Upper lobe of right lung (tissue), 1 donor: Measurements from ENCODE around the gene CSRP1. TPM values are rescaled to one million over a fixed set of nuclear protein-coding genes. Genes with fewer than 3 reads are reported as not detected.
A peak's percentile ranks its signal among the peaks of the same experiment; 100 is the strongest.

Source experiments
- ATAC-seq: fragments of 200-7000 bp; cut with Tn5 transposase; one replicate; pipeline ENCODE4 v1.9.1; 2020; ENCODE audit warnings: mild to moderate bottlenecking, moderate library complexity
- DNase-seq: peaks from one replicate; pipeline ENCODE4 v3.0.0-alpha.2; 2020
- H3K27ac ChIP-seq: fragments of 200-600 bp; one replicate; pipeline ENCODE4 v1.8.0; 2022
- H3K27me3 ChIP-seq: fragments of 200-600 bp; one replicate; pipeline ENCODE4 v1.8.0; 2022; ENCODE audit warnings: mild to moderate bottlenecking
- H3K36me3 ChIP-seq: fragments of 200-600 bp; one replicate; pipeline ENCODE4 v1.8.0; 2022
- H3K4me1 ChIP-seq: fragments of 200-600 bp; one replicate; pipeline ENCODE4 v1.8.0; 2022
- H3K4me3 ChIP-seq: fragments of 200-600 bp; one replicate; pipeline ENCODE4 v1.8.0; 2022; ENCODE audit warnings: mild to moderate bottlenecking
- H3K9me3 ChIP-seq: fragments of 200-600 bp; one replicate; pipeline ENCODE4 v1.8.0; 2022
- intact Hi-C: fragments of 100-400 bp; cut with DNase I; formaldehyde crosslinking; loops from one replicate; pipeline ENCODE4 v1.11.0; 2022
- total RNA-seq: library from RNA; stranded (reverse); fragmentation: NEBNext Ultra II Directional; extraction: Animal tissue kit (Norgen Biotek cat#: 25700); gene quantifications from one replicate; pipeline ENCODE4 v1.2.1, GENCODE V29; 2021
- TF ChIP-seq, protein P1 (sequence below): fragments of 200-600 bp; IDR thresholded peaks from one replicate; pipeline ENCODE4 v1.8.0; 2022; ENCODE audit warnings: antibody characterized with exemption
- donor health status: DM: no; HTN: yes; CAD: no; lungs with severe emphysema.

Gene CSRP1
- total RNA-seq, 1 donor from 2014 or later, result 280 TPM

DNA sequence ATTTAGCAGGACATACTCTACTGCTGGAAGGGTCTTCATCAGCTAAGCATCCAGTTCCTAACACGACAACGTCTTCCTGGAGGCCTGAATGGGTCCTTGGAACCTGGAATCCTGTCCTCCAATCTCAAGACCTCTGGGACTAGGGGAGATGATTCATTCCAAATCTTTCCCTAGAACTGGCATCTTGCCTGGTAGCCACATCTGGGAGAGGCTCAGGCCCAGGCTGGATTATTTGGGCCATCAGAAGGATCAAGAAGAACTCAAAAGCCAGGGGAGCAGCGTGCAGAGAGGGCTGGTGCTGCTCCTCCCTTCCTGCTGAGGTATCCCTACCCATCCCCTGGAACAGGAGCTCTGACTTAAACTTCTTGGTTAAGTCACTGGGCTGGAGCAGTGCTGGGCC, 35.2 kb downstream of the CSRP1 start:
- Histone ChIP-seq H3K4me3 (no peak overlapping the region), H3K27me3 (no peaks in the 10 kb centered on the region), H3K4me1 (peaks cover 17% of the 10 kb centered on the region), H3K9me3 (no peaks in the 10 kb centered on the region), H3K36me3 (no peaks in the 10 kb centered on the region), H3K27ac (no peak overlapping the region)
- no peak for DNase-seq
- no peak for ATAC-seq
- intact Hi-C loops, result no loop called here
- TF ChIP-seq, protein P1, sequence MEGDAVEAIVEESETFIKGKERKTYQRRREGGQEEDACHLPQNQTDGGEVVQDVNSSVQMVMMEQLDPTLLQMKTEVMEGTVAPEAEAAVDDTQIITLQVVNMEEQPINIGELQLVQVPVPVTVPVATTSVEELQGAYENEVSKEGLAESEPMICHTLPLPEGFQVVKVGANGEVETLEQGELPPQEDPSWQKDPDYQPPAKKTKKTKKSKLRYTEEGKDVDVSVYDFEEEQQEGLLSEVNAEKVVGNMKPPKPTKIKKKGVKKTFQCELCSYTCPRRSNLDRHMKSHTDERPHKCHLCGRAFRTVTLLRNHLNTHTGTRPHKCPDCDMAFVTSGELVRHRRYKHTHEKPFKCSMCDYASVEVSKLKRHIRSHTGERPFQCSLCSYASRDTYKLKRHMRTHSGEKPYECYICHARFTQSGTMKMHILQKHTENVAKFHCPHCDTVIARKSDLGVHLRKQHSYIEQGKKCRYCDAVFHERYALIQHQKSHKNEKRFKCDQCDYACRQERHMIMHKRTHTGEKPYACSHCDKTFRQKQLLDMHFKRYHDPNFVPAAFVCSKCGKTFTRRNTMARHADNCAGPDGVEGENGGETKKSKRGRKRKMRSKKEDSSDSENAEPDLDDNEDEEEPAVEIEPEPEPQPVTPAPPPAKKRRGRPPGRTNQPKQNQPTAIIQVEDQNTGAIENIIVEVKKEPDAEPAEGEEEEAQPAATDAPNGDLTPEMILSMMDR, result no peak

DNA sequence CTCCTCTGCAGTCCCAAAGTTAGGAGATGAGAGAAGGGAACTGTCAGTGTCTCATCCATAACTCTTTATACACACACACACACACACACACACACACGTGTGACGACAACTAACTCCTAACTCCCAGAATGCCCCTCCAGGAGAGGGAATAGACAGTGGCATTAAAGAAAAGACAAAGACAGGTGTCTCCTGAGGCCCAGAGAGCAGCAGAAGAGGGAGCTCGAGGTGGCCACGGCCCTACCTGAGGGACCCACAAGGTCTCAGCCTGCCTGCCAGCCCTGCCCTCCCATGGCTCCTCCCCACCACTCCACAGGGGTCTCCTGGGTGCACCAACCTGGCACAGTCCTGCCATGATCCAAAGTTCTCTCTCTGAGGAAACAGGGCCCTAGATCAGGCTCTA, 36.3 kb downstream of the CSRP1 start:
- TF ChIP-seq, protein P1, result no peak
- no peaks in the 10 kb centered on the region for H3K9me3 ChIP-seq
- intact Hi-C loops, result no loop called here
- H3K27me3 ChIP-seq, result no peaks in the 10 kb centered on the region
- H3K27ac ChIP-seq, result no peak overlapping the region
- H3K36me3 ChIP-seq, result peaks cover 7% of the 10 kb centered on the region
- H3K4me3 ChIP-seq, result no peak overlapping the region
- ATAC-seq (no peak), DNase-seq (no peak)
- H3K4me1 ChIP-seq, result peaks cover 20% of the 10 kb centered on the region

DNA sequence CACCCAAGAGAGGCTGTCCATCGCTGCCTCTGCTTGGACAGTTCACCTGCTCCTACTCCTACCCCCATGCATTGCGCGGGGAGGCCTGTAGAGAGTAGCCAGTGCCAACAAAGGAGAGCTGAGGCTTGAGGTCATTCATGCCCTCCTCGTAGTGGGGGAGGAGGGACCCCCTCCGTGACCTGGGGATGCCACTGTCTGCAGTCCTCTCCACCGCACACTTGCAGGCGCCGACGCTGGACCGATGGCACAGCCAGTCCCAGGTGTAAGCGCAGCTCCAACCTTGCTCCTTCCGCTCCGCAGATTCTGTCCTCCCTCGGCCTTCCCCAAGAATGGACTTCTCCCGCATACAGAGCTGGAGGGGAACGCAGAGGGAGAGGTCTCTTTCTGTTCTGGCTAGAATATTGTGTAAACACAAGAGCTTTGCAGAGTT, 37.3 kb downstream of the CSRP1 start:
- Histone ChIP-seq H3K4me3 (peak overlapping the region; percentile 74), H3K9me3 (no peaks in the 10 kb centered on the region), H3K27me3 (no peaks in the 10 kb centered on the region), H3K27ac (peak overlapping the region; percentile 94), H3K4me1 (peaks cover 23% of the 10 kb centered on the region), H3K36me3 (peaks cover 17% of the 10 kb centered on the region)
- ATAC-seq (no peak), DNase-seq (no peak)
- TF ChIP-seq, protein P1, result no peak
- intact Hi-C loops, result no loop called here

DNA sequence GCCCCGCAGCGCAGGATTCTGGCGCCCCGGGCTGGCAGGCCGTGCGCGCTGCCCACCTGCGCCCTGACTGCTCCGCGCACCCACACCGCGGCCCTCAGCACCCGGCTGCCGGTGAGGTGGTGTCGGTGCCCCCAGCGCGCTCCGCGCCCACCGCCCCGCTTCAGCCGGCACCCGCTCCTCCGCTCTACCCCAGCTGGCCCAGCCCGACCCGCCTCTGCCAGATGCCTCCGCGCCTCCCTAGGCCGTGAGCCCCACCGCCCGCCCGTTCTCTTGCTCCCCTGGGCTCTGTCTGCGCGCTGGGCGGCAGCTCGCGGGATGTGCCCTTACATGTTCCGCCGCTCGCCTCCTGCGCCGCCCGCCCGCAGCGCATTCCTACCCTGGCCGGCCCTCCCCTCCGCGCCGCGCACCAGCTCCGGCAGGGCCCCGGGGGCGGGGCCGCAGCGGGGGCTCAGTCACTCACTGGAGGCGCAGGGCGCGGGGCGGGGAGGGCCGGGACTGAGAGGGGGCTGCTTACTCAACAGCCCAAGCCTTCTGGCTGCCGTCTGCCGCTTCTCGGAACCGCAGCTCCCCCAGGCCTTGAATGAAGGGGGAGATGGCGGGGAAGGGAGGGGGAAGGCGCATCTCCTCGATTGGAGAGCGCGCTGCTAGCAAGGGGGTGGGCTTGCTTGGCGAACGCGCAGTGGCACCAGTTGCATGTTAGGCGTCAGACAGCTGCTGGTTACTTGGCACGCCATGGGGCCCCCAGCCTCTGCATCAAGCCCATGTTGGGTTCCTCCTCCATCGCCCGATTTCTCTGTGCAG, 37.9 kb downstream of the CSRP1 start, which contains the start of gene PHLDA3:
Gene PHLDA3, minus strand, starts transcription at position 345 of the 801 bp plus-strand sequence. CDS start 402 bp downstream, outside the sequence.
- TF ChIP-seq, protein P1, result no peak
- intact Hi-C loops, result no loop called here
- peak within 1 kb of the TSS; percentile 94 for H3K27ac ChIP-seq
- no peaks in the 10 kb centered on the region for H3K9me3 ChIP-seq
- H3K4me1 ChIP-seq, result peaks cover 23% of the 10 kb centered on the region
- H3K27me3 ChIP-seq, result no peaks in the 10 kb centered on the region
- peak within 1 kb of the TSS; percentile 74 for H3K4me3 ChIP-seq
- ATAC-seq (peak; percentile 90), DNase-seq (peak; percentile 96)
- peaks cover 17% of the 10 kb centered on the region for H3K36me3 ChIP-seq

DNA sequence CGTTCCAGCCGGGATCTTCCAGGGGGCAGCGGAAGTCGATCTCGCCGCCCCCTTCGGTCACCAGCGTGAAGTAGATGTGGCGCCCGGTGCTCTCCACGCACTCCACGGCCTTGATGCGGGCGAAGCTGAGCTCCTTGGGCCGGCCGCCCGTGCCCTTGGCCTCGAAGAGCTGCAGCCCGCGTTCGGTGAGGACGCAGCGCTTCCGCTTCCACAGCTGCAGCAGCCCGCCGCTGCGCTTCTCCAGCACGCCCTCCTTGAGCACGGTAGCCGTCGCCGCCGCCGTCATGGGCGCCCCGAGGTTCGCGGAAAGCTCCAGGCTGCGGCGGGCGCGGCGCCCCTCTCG, 38.5 kb downstream of the CSRP1 start:
- DNase-seq, result peak; percentile 73
- peak; percentile 32 for ATAC-seq
- H3K4me3 ChIP-seq, result peak overlapping the region; percentile 74
- no peaks in the 10 kb centered on the region for H3K27me3 ChIP-seq
- intact Hi-C loops, result no loop called here
- H3K36me3 ChIP-seq, result peaks cover 17% of the 10 kb centered on the region
- TF ChIP-seq, protein P1, result no peak
- H3K4me1 ChIP-seq, result peaks cover 23% of the 10 kb centered on the region
- peak overlapping the region; percentile 94 for H3K27ac ChIP-seq
- H3K9me3 ChIP-seq, result no peaks in the 10 kb centered on the region
